ENCODE results near the gene EZH2. TPM values are rescaled to one million over a fixed set of nuclear protein-coding genes. Genes with fewer than 3 reads are reported as not detected.

Gene EZH2
- polyA plus RNA-seq, 1 donor from 2014 or later: 67.2 TPM

DNA sequence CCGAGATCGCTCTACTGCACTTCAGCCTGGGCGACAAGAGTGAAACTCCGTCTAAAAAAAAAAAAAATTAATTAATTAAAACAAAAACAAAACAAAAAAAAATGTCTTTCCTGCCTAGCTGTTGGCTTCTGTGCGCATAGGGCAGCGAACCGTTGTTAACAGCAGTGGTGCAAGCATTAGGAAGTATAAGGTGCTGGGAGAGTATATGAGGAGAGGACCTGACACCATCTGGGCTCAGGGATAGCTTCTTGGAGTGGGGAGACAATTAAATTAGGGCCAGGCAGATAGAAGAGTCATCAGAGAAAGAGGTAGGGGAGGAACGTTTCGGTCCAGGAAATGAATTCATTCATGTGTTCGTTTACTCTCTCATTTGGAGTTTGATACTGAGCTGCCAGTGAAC lies 46.2 kb upstream of the EZH2 start:
- H3K36me3 ChIP-seq (ENCODE audit: insufficient read depth, low read length): no peaks in the 10 kb centered on the region
- H2AFZ ChIP-seq (ENCODE audit: low read depth, low read length): no peak overlapping the region
- no peaks in the 10 kb centered on the region for H3F3A ChIP-seq (ENCODE audit: insufficient read depth, low read length, poor library complexity, severe bottlenecking)
- no peaks in the 10 kb centered on the region for H4K20me1 ChIP-seq (ENCODE audit: insufficient read depth)
- no peaks in the 10 kb centered on the region for H3K9me2 ChIP-seq (ENCODE audit: insufficient read depth, low read length)
- H3K9ac ChIP-seq (ENCODE audit: low read length): no peak overlapping the region
- TF ChIP-seq TAF1 (IDR thresholded peaks at IDR 0.05; ENCODE audit: low read depth): no peak
- TF ChIP-seq RAD21 (conservative IDR thresholded peaks at IDR 0.05): no peak
- TF ChIP-seq SMC3 (conservative IDR thresholded peaks at IDR 0.05; ENCODE audit: poor library complexity): no peak
- no peak for TF ChIP-seq POLR2AphosphoS5 (IDR thresholded peaks at IDR 0.05)
- TF ChIP-seq, protein P1, sequence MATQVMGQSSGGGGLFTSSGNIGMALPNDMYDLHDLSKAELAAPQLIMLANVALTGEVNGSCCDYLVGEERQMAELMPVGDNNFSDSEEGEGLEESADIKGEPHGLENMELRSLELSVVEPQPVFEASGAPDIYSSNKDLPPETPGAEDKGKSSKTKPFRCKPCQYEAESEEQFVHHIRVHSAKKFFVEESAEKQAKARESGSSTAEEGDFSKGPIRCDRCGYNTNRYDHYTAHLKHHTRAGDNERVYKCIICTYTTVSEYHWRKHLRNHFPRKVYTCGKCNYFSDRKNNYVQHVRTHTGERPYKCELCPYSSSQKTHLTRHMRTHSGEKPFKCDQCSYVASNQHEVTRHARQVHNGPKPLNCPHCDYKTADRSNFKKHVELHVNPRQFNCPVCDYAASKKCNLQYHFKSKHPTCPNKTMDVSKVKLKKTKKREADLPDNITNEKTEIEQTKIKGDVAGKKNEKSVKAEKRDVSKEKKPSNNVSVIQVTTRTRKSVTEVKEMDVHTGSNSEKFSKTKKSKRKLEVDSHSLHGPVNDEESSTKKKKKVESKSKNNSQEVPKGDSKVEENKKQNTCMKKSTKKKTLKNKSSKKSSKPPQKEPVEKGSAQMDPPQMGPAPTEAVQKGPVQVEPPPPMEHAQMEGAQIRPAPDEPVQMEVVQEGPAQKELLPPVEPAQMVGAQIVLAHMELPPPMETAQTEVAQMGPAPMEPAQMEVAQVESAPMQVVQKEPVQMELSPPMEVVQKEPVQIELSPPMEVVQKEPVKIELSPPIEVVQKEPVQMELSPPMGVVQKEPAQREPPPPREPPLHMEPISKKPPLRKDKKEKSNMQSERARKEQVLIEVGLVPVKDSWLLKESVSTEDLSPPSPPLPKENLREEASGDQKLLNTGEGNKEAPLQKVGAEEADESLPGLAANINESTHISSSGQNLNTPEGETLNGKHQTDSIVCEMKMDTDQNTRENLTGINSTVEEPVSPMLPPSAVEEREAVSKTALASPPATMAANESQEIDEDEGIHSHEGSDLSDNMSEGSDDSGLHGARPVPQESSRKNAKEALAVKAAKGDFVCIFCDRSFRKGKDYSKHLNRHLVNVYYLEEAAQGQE (IDR thresholded peaks at IDR 0.05; ENCODE audit: borderline replicate concordance): no peak
- no peak for TF ChIP-seq EP300 (conservative IDR thresholded peaks at IDR 0.05; ENCODE audit: poor library complexity, severe bottlenecking)
- no peak for TF ChIP-seq CTCF (IDR thresholded peaks at IDR 0.05; ENCODE audit: poor library complexity, severe bottlenecking)
- TF ChIP-seq MXI1 (conservative IDR thresholded peaks at IDR 0.05; ENCODE audit: poor library complexity, severe bottlenecking): no peak
- no peak for TF ChIP-seq EZH2 (IDR thresholded peaks at IDR 0.05; ENCODE audit: borderline replicate concordance, insufficient read depth, low read length, poor library complexity, severe bottlenecking)
- H3K27me3 ChIP-seq (ENCODE audit: insufficient read depth, low read depth, low read length): no peaks in the 10 kb centered on the region
- H3K27ac ChIP-seq (ENCODE audit: low read length): no peak overlapping the region
- H3K79me2 ChIP-seq (replicated peaks; ENCODE audit: insufficient read depth, low read length): no peaks in the 10 kb centered on the region
- no peak overlapping the region for H3K4me3 ChIP-seq (ENCODE audit: low read length)
- H3K4me2 ChIP-seq (ENCODE audit: low read length): no peak overlapping the region
- no peaks in the 10 kb centered on the region for H3K9me3 ChIP-seq (ENCODE audit: low read length)

DNA sequence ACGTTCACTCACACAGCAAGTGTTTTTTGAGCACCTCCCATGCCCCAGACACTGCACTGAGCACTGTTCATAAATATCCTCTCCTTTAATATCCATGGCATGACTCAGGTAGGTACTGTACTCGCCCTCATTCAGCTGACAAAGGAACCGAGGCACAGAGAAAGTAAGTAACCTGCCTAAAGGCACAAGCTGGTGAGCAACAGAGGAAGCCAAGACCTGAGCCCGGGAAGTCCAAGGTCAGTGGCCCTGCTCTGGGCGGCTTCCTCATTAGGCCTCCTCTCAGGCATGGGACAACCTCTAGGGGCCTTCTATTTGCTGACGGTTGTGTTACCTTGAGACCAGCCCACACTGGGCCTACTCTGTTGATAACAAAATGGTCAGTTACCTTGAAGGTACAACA lies 45.1 kb upstream of the EZH2 start:
- H3K36me3 ChIP-seq (ENCODE audit: insufficient read depth, low read length): no peaks in the 10 kb centered on the region
- H3K27me3 ChIP-seq (ENCODE audit: insufficient read depth, low read depth, low read length): no peaks in the 10 kb centered on the region
- no peaks in the 10 kb centered on the region for H3K9me2 ChIP-seq (ENCODE audit: insufficient read depth, low read length)
- no peak for TF ChIP-seq EP300 (conservative IDR thresholded peaks at IDR 0.05; ENCODE audit: poor library complexity, severe bottlenecking)
- TF ChIP-seq SMC3 (conservative IDR thresholded peaks at IDR 0.05; ENCODE audit: poor library complexity): no peak
- TF ChIP-seq EZH2 (IDR thresholded peaks at IDR 0.05; ENCODE audit: borderline replicate concordance, insufficient read depth, low read length, poor library complexity, severe bottlenecking): no peak
- TF ChIP-seq RAD21 (conservative IDR thresholded peaks at IDR 0.05): no peak
- no peak for TF ChIP-seq POLR2AphosphoS5 (IDR thresholded peaks at IDR 0.05)
- no peak for TF ChIP-seq CTCF (IDR thresholded peaks at IDR 0.05; ENCODE audit: poor library complexity, severe bottlenecking)
- no peak for TF ChIP-seq TAF1 (IDR thresholded peaks at IDR 0.05; ENCODE audit: low read depth)
- no peak for TF ChIP-seq MXI1 (conservative IDR thresholded peaks at IDR 0.05; ENCODE audit: poor library complexity, severe bottlenecking)
- TF ChIP-seq, protein P1 (IDR thresholded peaks at IDR 0.05; ENCODE audit: borderline replicate concordance): no peak
- no peaks in the 10 kb centered on the region for H3F3A ChIP-seq (ENCODE audit: insufficient read depth, low read length, poor library complexity, severe bottlenecking)
- H4K20me1 ChIP-seq (ENCODE audit: insufficient read depth): no peaks in the 10 kb centered on the region
- no peak overlapping the region for H3K4me2 ChIP-seq (ENCODE audit: low read length)
- H2AFZ ChIP-seq (ENCODE audit: low read depth, low read length): no peak overlapping the region
- no peak overlapping the region for H3K27ac ChIP-seq (ENCODE audit: low read length)
- H3K4me3 ChIP-seq (ENCODE audit: low read length): no peak overlapping the region
- no peak overlapping the region for H3K9ac ChIP-seq (ENCODE audit: low read length)
- no peaks in the 10 kb centered on the region for H3K9me3 ChIP-seq (ENCODE audit: low read length)
- H3K79me2 ChIP-seq (replicated peaks; ENCODE audit: insufficient read depth, low read length): no peaks in the 10 kb centered on the region

Measured in neural cell (in vitro differentiated cells).